ENCODE results near the gene FIGLA.

- no peak for TF ChIP-seq CTCF (IDR thresholded peaks at IDR 0.05; ENCODE audit: low read depth, low read length, poor library complexity, severe bottlenecking)
- TF ChIP-seq EZH2phosphoT487 (IDR thresholded peaks at IDR 0.05; ENCODE audit: borderline replicate concordance, low read length): no peak
Measured at GRCh38 chr2:70757360-70757759, 33.1 kb downstream of the FIGLA start.

Measured in DOHH2 (cell line).